K562 (cell line): Measurements from ENCODE around the gene TMCO1.

Source experiments
- FOSL1 ChIP-seq: fragments of 200-800 bp; sonication (Bioruptor generic); conservative IDR thresholded peaks from 2 replicates; pipeline ENCODE4 v1.6.1; 2016; ENCODE audit warnings: missing genetic modification characterization, missing compliant biosample characterization
- JUNB ChIP-seq: fragments of 450-650 bp; formaldehyde crosslinking; conservative IDR thresholded peaks from 2 replicates; pipeline ENCODE4 v1.4.0; 2020; ENCODE audit warnings: mild to moderate bottlenecking
- MAZ ChIP-seq, 2 experiments: fragments of 450-650 bp in 1 of 2; sonication (generic) in 1 of 2; formaldehyde crosslinking; IDR thresholded peaks in 1 of 2; conservative IDR thresholded peaks in 1 of 2; 2 replicates each; pipeline versions ENCODE4 v1.4.0 to v1.5.0; 2020; ENCODE audit warnings: mild to moderate bottlenecking in 1 of 2, missing genetic modification reagents in 1 of 2
- NCOR1 ChIP-seq: fragments of 450-650 bp; IDR thresholded peaks from 2 replicates; pipeline ENCODE4 v1.6.1; 2016; ENCODE audit warnings: mild to moderate bottlenecking, moderate library complexity
- NR2F6 ChIP-seq: fragments of 450-650 bp; formaldehyde crosslinking; IDR thresholded peaks from 2 replicates; pipeline ENCODE4 v1.4.0; 2020; ENCODE audit warnings: mild to moderate bottlenecking
- SAP30 ChIP-seq: fragments of 200-600 bp; sonication (generic); IDR thresholded peaks from 2 replicates; pipeline ENCODE4 v1.6.1; 2012; ENCODE audit warnings: borderline replicate concordance, low read depth, mild to moderate bottlenecking, moderate library complexity, low read length, control low read depth, inconsistent platforms; ENCODE audit not compliant: insufficient read depth, poor library complexity, severe bottlenecking
- SMC3 ChIP-seq: conservative IDR thresholded peaks from 2 replicates; pipeline ENCODE4 v1.6.1; 2011; ENCODE audit warnings: low read depth, low read length, improper control_type of control experiment; ENCODE audit not compliant: insufficient read depth
- TBP ChIP-seq: optimal IDR thresholded peaks from 2 replicates; pipeline ENCODE3; 2011; ENCODE audit warnings: low read depth, low read length, improper control_type of control experiment
- ZBTB8A ChIP-seq: fragments of 450-650 bp; IDR thresholded peaks from 2 replicates; pipeline ENCODE4 v1.6.1; 2018; ENCODE audit warnings: mild to moderate bottlenecking, moderate library complexity; ENCODE audit not compliant: partially characterized antibody
- TF ChIP-seq, protein P1 (sequence below), 3 experiments: IDR thresholded peaks in 2 of 3; conservative IDR thresholded peaks in 1 of 3; 2 replicates each; pipeline ENCODE4 v1.5.1; 2011 to 2012; ENCODE audit warnings: low read length in 3 of 3, mild to moderate bottlenecking in 3 of 3, control low read depth in 2 of 3, improper control_type of control experiment in 1 of 3, inconsistent platforms in 1 of 3, low read depth in 1 of 3, mixed read lengths in 1 of 3, moderate library complexity in 1 of 3; ENCODE audit not compliant: insufficient read depth in 2 of 3
- TF ChIP-seq, protein P2 (sequence below): fragments of 200-800 bp; sonication (Bioruptor generic); IDR thresholded peaks from 2 replicates; pipeline ENCODE4 v1.6.1; 2017; ENCODE audit warnings: missing genetic modification characterization, missing compliant biosample characterization
- TF ChIP-seq, protein P3 (sequence below): fragments of 450-650 bp; IDR thresholded peaks from 2 replicates; pipeline ENCODE4 v1.6.1; 2018; ENCODE audit not compliant: partially characterized antibody
- TF ChIP-seq, protein P4 (sequence below): sonication (generic); formaldehyde crosslinking; IDR thresholded peaks from 2 replicates; pipeline ENCODE4 v1.8.1; 2023; ENCODE audit warnings: mild to moderate bottlenecking, missing genetic modification reagents, moderate library complexity
- TF ChIP-seq, protein P5 (sequence below): fragments of 250-450 bp; sonication (Bioruptor Pico); IDR thresholded peaks from 2 replicates; pipeline ENCODE4 v1.5.0; 2021

DNA sequence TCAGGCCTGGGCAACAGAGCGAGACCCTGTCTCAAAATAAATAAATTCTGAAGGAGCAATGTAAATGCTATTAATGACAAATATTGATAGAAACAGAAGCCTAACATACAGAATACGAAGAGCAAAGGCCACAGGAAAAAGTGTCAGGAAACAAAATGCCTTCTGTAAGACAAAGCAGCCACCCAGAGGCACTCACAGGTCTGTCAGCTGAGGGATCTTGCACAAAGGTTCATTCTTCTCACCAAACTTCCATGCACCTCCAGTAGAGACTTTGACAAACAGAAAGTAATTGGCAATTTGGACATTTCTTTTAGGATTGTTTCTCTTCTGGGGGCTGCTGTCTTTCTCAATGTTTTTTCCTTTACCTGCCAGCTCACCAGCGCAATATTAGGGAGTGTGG is 69.1 kb downstream of the TMCO1 start:
- TF ChIP-seq, protein P1, sequence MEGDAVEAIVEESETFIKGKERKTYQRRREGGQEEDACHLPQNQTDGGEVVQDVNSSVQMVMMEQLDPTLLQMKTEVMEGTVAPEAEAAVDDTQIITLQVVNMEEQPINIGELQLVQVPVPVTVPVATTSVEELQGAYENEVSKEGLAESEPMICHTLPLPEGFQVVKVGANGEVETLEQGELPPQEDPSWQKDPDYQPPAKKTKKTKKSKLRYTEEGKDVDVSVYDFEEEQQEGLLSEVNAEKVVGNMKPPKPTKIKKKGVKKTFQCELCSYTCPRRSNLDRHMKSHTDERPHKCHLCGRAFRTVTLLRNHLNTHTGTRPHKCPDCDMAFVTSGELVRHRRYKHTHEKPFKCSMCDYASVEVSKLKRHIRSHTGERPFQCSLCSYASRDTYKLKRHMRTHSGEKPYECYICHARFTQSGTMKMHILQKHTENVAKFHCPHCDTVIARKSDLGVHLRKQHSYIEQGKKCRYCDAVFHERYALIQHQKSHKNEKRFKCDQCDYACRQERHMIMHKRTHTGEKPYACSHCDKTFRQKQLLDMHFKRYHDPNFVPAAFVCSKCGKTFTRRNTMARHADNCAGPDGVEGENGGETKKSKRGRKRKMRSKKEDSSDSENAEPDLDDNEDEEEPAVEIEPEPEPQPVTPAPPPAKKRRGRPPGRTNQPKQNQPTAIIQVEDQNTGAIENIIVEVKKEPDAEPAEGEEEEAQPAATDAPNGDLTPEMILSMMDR (IDR thresholded peaks at IDR 0.05 in 2 of 3, conservative IDR thresholded peaks at IDR 0.05 in 1 of 3; ENCODE audit: insufficient read depth in 2 of 3, low read depth in 1 of 3, low read length in 3 of 3), result no peak
- TF ChIP-seq FOSL1 (tag) (no peak), NCOR1 (no peak), SAP30 (no peak), SMC3 (no peak), NR2F6 (CRISPR knock-in tag) (no peak), MAZ (CRISPR knock-in tag; conservative IDR thresholded peaks at IDR 0.05 in 1 of 2, IDR thresholded peaks at IDR 0.05 in 1 of 2) (no peak), JUNB (CRISPR knock-in tag) (no peak), ZBTB8A (no peak), TBP (no peak)
- TF ChIP-seq, protein P2, sequence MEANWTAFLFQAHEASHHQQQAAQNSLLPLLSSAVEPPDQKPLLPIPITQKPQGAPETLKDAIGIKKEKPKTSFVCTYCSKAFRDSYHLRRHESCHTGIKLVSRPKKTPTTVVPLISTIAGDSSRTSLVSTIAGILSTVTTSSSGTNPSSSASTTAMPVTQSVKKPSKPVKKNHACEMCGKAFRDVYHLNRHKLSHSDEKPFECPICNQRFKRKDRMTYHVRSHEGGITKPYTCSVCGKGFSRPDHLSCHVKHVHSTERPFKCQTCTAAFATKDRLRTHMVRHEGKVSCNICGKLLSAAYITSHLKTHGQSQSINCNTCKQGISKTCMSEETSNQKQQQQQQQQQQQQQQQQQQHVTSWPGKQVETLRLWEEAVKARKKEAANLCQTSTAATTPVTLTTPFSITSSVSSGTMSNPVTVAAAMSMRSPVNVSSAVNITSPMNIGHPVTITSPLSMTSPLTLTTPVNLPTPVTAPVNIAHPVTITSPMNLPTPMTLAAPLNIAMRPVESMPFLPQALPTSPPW (CRISPR knock-in tag), result no peak
- TF ChIP-seq, protein P3, sequence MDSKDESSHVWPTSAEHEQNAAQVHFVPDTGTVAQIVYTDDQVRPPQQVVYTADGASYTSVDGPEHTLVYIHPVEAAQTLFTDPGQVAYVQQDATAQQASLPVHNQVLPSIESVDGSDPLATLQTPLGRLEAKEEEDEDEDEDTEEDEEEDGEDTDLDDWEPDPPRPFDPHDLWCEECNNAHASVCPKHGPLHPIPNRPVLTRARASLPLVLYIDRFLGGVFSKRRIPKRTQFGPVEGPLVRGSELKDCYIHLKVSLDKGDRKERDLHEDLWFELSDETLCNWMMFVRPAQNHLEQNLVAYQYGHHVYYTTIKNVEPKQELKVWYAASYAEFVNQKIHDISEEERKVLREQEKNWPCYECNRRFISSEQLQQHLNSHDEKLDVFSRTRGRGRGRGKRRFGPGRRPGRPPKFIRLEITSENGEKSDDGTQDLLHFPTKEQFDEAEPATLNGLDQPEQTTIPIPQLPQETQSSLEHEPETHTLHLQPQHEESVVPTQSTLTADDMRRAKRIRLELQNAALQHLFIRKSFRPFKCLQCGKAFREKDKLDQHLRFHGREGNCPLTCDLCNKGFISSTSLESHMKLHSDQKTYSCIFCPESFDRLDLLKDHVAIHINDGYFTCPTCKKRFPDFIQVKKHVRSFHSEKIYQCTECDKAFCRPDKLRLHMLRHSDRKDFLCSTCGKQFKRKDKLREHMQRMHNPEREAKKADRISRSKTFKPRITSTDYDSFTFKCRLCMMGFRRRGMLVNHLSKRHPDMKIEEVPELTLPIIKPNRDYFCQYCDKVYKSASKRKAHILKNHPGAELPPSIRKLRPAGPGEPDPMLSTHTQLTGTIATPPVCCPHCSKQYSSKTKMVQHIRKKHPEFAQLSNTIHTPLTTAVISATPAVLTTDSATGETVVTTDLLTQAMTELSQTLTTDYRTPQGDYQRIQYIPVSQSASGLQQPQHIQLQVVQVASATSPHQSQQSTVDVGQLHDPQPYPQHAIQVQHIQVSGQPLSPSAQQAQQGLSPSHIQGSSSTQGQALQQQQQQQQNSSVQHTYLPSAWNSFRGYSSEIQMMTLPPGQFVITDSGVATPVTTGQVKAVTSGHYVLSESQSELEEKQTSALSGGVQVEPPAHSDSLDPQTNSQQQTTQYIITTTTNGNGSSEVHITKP, result no peak
- TF ChIP-seq, protein P4, sequence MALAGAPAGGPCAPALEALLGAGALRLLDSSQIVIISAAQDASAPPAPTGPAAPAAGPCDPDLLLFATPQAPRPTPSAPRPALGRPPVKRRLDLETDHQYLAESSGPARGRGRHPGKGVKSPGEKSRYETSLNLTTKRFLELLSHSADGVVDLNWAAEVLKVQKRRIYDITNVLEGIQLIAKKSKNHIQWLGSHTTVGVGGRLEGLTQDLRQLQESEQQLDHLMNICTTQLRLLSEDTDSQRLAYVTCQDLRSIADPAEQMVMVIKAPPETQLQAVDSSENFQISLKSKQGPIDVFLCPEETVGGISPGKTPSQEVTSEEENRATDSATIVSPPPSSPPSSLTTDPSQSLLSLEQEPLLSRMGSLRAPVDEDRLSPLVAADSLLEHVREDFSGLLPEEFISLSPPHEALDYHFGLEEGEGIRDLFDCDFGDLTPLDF (CRISPR knock-in tag), result no peak
- TF ChIP-seq, protein P5, sequence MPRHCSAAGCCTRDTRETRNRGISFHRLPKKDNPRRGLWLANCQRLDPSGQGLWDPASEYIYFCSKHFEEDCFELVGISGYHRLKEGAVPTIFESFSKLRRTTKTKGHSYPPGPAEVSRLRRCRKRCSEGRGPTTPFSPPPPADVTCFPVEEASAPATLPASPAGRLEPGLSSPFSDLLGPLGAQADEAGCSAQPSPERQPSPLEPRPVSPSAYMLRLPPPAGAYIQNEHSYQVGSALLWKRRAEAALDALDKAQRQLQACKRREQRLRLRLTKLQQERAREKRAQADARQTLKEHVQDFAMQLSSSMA, result no peak
